GM21515 (cell line): ENCODE results near the gene ANKRD28.

ENCODE experiments used
- ATAC-seq: cut with Tn5 transposase; IDR thresholded peaks from one replicate; pipeline ENCODE4 v1.9.1; 2021; ENCODE audit not compliant: unreplicated experiment

Gene ANKRD28

DNA sequence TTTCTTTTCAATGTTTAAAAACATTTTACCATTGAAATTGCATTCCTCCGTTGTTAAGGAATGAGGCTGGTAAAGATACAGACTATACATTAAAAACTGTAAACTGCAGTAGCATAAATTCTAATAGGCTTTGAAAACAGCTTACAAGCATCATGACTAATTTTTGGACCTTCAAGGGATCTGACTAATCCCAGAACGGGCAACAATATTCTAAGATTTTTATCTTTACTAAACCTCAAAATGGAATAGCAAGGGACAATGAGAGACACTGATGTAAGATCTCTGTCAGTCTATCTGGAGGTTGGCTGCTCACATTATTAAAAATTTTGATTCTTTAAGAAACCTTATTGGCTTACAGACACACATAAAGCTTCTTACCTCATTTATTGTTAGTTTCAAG is 121.5 kb downstream of the ANKRD28 start:
- no peak for ATAC-seq

DNA sequence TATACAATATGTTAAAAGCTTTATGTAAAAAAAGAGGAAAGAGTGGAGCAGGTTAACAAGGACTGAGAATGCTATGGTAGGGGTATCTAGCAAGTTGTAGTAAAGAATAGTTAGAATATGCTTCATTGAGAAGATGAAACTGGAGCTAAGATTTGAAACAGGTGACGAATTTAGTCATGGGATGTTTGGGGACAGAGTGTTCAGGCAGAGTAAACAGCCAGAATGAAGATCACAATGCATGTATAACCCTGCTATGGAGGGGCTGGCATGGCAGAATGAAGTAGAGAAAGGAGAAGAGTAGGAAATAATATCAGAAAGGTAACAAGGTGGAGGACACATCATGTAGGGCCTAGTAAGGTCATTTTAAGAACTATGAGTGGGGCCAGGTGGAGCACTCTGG is 124.2 kb downstream of the ANKRD28 start:
- ATAC-seq: no peak

DNA sequence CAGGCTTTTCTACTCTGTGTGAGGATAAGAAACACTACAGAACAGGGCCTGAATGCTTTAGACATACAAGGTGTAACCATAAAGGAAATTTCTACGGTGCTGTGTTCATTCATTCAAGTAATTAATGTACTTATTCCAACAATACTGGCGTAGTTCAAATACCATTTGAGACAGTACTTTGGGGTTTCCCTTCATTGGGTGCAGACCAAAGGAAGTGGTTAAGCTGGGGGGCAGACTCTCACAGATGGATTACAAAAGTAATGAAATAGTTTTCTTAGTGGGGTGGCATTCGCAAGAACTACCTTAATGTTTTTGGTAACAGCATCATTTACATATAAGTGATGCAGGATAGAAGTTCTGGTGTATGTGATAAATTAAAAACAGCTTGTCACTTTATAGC is 130.3 kb downstream of the ANKRD28 start:
- no peak for ATAC-seq

DNA sequence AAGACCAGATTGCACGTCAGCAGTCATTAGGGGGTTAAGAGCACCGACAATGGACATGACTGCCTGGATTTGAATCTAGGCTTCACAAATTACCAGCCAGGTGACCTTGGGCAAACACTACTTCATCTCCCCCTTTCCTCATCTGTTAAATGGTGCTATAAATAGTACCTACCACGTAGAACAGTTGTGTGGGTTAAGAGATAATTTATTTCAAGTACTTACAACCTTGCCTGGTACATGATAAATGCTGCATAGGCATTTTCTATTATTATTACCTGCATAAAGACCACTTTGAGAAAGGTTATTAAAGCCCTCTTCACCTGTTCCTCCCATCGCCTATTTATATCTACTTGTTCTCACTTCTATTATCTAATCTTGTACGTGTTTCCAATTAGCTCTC is 131.5 kb downstream of the ANKRD28 start:
- ATAC-seq: no peak

DNA sequence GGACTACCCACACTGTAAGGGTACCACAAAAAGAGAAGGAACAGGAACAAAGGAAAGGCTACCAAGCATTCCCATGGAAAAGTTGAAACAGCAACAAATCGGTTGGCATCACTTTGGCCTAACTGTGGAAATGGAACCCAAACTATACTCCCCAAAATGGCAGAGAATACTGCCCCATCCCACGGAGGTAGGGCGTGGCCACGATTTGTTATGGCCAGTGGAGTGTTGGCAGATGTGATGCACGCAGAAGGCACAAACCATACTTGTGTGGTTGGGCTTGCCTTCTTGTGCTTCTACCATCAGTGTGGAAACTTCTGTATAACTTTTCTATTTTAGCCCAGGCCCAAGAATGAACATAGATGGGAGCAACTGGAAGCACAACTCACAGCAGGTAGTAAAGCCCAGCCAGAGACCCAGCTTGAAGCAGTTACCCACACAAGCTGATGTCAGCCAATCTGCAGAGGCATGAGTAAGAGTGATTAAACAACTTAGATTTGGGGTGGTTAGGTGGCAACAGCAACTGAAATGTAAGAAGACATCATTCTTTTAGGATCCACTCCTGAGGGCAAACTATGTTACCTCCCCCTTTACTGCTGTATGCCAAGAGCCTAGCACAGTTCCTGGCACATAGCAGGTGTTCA is 132.1 kb downstream of the ANKRD28 start:
- ATAC-seq: no peak

DNA sequence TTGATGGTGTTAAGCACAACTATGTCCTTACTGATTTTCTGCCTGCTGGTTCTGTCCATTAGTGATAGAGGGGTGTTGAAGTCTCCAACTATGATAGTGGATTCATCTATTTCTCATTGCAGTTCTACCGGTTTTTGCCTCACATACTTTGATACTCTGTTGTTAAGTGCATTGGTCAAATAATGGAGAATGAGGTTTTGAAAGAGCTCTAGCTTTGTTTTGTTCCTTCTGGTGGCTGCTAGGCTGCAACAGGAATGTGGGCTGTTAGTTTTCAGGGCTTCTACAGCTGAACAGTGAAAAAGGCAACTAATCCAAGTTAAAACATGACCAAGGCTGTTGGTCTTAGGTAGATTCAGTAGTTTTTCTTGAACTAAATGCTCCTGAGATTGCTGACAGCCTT is 133.6 kb downstream of the ANKRD28 start:
- no peak for ATAC-seq

DNA sequence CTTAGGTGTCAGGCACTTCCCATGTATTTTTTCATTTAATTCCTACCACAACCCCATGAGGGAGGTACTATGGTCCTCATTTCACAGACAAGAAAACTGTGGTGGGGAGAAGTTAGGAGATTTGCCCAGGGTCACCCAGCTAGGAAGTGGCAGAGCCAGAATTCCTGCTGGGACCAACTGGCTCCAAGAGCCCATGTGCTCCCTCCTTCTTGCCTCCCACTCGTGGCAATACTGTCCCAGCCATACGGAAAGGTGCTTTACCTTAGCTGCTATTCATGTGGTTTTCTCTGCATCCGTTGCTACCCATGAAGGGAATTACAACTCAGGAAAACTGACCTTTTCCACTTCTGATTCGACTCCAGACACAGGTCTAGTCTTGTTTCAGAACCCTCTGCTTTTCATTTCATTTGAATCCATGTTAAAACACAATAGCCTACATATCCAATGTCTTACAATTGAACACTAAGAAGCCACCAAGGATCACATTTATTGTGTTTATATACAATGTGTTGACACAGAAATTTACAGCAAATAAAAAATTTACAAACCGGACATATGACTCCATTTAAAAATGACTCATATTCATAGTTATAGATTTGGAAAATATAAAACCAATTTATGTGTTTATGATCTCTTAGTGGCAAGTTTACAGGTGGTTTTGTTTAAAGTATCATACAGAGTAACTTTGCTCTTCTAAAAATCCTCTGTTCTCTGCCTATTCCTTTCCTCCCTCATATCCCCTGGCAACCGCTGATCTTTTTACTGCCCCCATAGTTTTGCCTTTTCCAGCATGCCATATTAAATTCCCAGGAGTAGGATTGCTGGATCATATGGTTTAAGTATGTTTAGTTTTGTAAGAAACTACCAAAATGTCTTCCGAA is 137.5 kb downstream of the ANKRD28 start:
- ATAC-seq: no peak

DNA sequence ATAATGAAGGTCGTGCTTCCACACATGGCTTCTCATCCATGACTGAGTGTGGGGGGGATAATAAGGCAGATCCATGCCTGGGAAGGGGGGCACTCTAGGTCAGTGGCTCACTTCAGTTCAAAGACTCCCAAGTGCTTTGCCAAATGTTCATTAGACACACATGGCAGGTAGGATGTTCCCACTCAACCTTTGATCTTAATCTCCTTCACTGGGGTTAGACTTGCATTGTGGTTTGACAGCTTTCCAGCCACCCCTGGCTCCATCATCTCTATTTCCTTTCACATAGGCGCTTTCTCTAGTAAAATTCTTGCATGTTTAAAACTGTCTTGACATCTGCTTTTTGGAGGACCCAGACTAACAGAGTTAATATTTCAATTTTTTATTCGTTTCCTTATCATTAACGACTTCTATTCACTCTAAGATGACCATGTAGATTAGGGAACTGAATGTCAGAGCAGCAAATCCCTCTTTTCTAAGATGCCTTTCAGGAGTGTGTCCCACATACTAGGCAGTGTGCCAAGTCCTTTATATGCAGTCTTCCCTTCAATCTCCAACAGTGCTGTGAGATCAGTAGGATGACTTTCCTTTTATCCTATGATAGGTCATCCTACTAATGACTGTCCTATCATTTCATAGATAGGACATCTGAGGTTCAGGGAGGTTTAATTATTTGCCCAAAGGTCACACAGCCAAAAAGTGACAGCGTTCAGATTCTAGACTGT is 138.4 kb downstream of the ANKRD28 start:
- ATAC-seq: no peak

DNA sequence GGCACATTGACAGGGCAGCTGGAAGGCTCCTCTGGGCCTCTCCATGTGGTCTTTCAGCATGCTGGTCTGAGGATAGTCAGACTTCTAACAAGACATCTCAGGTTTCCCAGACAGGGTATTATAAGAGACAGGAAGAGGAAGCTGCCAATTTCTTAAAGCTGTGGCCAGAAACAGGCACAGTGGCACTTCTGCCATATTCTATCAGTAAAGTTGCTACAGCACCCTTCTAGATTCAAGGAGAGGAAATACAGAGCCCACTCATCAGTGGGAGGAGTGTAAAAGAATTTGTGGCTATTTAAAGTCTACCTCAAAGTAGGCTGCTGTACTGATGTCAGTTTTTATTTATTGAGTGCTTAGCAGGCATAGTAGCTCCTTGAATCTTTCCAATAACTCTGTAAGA is 140.8 kb downstream of the ANKRD28 start:
- no peak for ATAC-seq

DNA sequence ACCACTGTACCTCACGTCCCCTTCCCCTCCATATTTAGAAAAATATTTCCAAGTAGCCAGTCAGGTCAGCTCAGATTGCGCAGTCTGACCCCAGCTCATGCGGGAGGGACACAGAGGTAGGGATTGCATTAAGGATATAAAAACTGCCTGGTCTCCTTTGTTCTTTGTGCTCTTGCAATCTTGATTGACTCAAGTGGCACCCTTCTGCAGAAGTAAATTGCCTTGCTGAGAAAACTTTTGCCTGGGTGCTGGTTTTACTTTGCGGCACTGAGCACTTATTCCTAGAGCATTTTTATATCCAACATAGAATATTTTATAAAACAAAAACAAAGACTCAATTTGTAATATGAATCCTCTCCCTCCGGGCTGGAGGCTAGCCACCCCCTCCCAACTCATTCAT is 141.4 kb downstream of the ANKRD28 start:
- ATAC-seq: no peak

DNA sequence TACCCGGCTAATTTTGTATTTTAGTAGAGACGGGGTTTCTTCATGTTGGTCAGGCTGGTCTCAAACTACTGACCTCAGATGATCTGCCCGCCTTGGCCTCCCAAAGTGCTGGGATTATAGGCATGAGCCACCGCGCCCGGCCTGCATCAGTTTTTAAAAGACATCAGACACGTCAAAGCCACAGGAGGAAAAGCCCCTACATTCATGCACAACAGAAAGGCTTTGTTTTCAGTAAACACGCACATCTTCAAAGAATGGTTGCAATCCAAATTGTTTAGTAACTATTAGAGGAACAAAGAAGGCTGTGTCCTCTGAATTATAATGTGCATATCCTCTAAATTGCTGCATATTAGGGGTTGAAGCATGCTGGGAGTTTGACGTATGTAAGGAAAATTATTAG is 142.9 kb downstream of the ANKRD28 start:
- no peak for ATAC-seq

DNA sequence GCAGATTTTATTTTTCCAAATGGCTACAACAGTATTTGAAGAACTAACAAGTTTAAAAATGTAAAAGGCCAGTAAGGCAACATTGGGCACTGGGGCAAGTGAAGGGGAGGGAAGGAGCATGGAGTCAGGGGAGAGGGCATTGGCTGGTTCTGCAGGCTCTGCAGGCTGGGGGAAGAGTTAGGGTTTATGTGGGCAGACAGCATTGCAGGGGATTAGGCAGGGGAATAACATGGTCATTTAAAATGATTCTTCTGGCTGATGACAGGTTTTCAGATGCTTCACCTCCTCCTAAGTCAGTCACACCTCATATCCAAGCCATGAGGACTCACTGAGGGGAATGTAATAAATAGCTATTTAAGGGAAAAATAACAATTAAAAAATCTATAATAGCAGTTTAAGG is 143.7 kb downstream of the ANKRD28 start:
- no peak for ATAC-seq

DNA sequence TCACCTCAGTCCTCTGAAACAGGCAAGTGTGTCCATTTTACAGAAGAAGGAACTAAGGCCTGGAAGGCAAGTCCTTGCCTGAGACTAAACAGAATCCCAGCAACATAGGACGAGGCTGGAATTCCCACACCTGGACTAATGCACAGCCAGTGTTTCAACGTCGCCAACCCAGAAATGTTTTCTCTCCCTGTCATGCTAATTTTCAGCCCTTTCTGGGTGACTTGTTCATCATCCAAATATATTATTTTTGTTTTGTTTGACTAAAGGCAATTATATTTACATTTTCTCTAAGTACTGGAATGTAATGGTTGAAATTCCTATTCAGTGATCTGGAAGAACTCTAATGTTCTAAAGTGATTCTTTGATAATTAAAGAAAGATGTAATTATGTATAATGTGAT is 144.5 kb downstream of the ANKRD28 start:
- no peak for ATAC-seq

DNA sequence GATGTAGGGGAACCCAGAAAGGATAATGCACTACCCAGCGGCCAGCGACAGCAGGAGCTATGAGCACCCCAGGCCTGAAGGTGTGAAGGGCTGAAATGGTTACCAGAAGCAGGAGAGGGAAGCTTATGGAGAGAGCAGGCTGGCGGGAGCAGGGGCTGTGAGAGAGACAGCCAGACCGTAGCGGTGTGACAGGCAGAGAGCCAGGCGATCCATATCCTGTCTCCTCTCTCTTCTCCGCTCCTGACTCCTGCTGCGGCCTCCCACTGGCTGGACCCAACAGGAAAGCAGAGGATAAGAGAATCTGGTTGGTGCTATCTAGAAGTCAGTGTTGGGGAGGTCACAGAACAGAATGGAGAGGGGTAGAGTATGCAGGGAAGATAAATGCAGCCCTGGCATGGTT is 146.4 kb downstream of the ANKRD28 start:
- no peak for ATAC-seq

DNA sequence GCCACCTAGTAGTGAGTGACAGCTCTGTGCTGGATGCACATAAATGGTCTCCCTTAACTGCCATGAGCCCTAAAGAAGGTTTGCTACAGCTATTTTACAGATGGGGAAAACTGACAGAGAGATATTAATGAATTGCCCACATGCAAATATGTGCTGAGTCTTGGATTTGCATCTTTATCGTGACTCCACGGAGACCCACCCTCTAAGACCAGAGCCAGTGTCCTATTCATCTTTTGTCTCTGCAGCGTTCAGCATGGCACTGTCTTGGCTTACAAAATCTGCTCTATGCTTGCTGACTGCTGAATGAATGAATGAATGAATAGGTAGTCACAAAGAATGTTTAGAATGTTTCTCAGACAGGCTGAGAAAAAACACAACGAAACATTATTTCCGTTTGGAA is 147.9 kb downstream of the ANKRD28 start:
- ATAC-seq: no peak

DNA sequence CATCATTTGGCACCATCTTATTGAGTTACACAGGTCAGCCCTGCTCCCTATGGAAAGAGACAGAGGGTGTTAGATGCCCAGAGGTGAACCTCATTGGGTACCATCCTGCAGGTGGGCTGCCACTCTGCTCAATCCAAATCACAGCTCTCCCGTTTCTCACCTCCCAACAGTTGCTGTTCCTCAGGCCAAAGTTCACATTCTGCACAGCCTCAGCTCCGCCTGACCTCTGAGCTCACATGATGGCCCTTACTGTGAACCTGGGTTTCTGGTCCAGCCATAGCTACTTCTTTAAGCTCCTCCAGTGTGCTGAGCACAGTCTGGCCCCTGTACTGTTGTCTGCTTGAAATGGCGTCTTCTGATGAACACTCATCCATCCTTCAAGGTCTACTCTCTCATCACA is 148.4 kb downstream of the ANKRD28 start:
- ATAC-seq: no peak

DNA sequence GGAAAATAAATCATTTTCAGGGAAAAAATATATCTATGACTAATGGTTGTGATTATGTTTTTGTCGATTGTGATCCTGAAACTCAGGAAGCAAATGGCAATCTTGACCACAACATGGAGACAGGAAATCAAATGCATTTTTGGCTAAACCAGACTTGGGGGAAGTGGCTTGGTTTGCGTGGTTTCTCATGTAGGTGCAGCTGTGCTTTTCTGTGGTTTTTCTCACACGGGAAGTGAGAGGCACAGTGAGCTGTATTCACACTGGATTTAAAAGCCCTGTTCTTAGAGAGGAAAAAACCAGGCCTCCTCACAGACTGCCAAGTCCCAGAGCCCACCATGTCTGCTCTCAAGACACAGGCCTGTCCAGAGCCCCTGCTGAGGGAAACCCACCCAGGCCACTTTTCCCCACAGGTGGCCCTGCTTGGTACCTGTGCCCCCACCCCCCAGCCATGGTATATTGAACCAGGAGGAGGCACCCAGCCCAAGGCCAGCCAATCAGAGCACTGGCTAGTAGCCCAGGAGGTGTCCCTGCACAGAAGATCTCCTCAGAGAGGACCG is 150.1 kb downstream of the ANKRD28 start:
- ATAC-seq: peak; percentile 94

DNA sequence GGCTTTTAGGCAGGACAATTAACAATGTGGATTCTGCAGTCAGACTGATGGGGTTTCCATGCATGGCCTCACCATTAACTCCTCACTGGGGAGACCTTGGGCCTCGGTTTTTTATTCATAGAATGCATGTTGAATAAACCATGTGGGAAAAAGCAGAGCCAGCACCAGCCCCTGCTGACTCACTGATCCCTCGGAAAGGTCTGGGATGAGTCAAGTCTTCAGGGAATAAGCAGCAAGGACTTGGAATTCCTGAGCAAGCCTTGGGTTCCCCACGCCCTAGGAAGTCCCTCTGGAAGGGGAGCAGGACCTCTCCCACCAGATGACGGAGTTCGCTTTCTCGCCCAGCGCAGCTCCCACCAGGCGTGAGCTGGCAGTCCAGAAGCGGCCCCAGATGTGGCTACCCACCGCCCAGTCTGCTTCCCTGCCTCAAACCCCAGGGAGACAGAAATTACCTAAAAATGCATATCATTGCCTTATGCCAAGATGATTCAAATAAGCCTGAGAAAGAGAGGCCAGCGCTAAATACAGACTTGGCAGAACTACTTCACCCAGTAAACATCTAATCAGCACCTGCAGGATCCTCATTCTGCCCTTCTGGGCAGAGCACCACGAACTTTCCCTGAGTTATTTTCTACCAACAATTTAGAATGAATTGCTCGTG is 150.8 kb downstream of the ANKRD28 start:
- peak; percentile 23 for ATAC-seq

DNA sequence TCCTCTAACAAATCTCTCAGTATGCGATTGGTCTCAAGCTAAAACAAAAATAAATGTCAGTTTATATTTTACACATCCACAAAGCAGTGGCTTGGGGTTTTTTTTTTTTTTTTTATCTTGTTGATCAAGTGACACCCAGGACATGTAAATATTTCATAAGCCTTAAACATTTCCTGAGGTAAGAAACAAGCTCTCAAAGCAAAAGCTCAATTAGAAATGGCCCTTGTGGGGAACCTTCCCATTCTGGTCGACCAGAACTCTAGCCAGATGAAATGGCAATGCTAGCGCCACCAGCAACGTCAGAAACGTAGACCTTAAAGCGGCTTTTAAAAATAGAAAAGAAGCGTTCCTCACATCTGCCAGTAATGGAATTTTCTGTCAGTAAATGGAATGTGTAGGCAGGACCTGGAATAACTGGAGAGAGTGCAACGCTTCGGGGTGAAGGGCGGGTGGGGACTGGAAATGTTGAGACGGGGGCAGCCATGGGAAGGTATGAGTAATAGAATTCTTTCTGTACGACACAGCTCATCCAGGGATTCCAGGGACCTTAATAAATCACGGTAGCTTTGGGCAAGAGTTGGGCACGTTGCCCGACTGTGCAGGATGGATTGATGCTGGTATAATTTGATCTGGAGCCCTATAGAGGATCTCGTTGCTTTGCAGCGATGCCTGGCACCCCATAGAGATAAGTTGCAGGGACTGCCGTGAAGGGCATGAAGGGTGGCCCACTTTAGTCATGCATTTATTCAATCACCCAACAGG is 151.9 kb downstream of the ANKRD28 start:
- ATAC-seq: no peak

DNA sequence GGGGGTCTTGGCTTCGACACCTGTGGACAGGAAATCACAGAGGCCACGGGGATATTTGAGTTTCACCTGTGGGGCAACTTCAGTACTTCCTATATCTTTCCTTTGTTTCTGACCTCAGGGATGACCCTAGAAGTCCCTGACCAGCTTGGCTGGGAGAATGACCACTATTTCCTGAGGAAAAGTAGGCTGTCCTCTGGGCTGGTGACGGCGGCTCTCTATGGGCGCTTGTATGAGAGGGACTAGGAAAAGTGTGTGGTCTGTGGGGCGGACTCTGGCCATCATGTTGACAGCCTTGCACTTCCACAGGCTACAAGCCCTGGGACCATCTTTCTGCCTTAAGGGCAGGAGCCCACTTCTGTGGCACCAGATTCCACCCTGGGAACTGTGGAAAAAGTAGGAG is 152.5 kb downstream of the ANKRD28 start:
- ATAC-seq: no peak
